Loucy (cell line): ENCODE measurements around the gene NINL.

Experiments used
- H2AFZ ChIP-seq: fragments of 200-600 bp; sonication (generic); 2 replicates; pipeline ENCODE4 v1.6.0; 2016; ENCODE audit warnings: antibody characterized with exemption, mild to moderate bottlenecking, low read length, moderate library complexity
- H3F3A ChIP-seq: fragments of 200-600 bp; 2 replicates; pipeline ENCODE4 v1.6.0; 2016; ENCODE audit warnings: antibody characterized with exemption, low read depth, mild to moderate bottlenecking
- H3K27me3 ChIP-seq: fragments of 200-600 bp; sonication (generic); 2 replicates; pipeline ENCODE4 v1.6.1; 2014; ENCODE audit warnings: low read length, mild to moderate bottlenecking; ENCODE audit not compliant: insufficient read depth, poor library complexity, severe bottlenecking
- H3K36me3 ChIP-seq: fragments of 200-600 bp; sonication (generic); 2 replicates; pipeline ENCODE4 v1.6.1; 2016; ENCODE audit warnings: low read length; ENCODE audit not compliant: insufficient read depth
- H3K4me1 ChIP-seq: fragments of 200-600 bp; sonication (generic); 2 replicates; pipeline ENCODE4 v1.5.1; 2014; ENCODE audit warnings: low read length, mild to moderate bottlenecking; ENCODE audit not compliant: insufficient read depth, poor library complexity, severe bottlenecking
- H3K4me2 ChIP-seq: fragments of 200-600 bp; sonication (generic); 2 replicates; pipeline ENCODE4 v1.6.0; 2014; ENCODE audit warnings: antibody characterized with exemption, low read length, low read depth, mild to moderate bottlenecking; ENCODE audit not compliant: poor library complexity, severe bottlenecking
- H3K4me3 ChIP-seq: fragments of 200-600 bp; sonication (generic); 2 replicates; pipeline ENCODE4 v1.5.1; 2014; ENCODE audit warnings: low read length, mild to moderate bottlenecking, mixed read lengths; ENCODE audit not compliant: poor library complexity, severe bottlenecking
- H3K79me2 ChIP-seq: fragments of 200-600 bp; sonication (generic); 2 replicates; pipeline ENCODE4 v1.6.1; 2014; ENCODE audit warnings: low read length; ENCODE audit not compliant: insufficient read depth
- H3K9ac ChIP-seq: fragments of 200-600 bp; sonication (generic); 2 replicates; pipeline ENCODE4 v1.6.0; 2014; ENCODE audit warnings: mild to moderate bottlenecking, low read depth, low read length, moderate library complexity; ENCODE audit not compliant: poor library complexity, severe bottlenecking
- H3K9me2 ChIP-seq: fragments of 200-600 bp; sonication (generic); replicated peaks from 2 replicates; pipeline ENCODE4 v1.6.1; 2016; ENCODE audit warnings: low read depth, low read length, mixed read lengths
- H3K9me3 ChIP-seq: fragments of 200-600 bp; sonication (generic); 2 replicates; pipeline ENCODE4 v1.6.1; 2014; ENCODE audit warnings: mild to moderate bottlenecking, antibody characterized with exemption, low read length, low read depth; ENCODE audit not compliant: insufficient read depth
- H4K20me1 ChIP-seq: fragments of 200-600 bp; sonication (generic); 2 replicates; pipeline ENCODE4 v1.6.0; 2014; ENCODE audit warnings: antibody characterized with exemption, low read length, mild to moderate bottlenecking; ENCODE audit not compliant: insufficient read depth, poor library complexity, severe bottlenecking
- CTCF ChIP-seq: fragments of 200-600 bp; sonication (generic); conservative IDR thresholded peaks from 2 replicates; pipeline ENCODE4 v1.5.1; 2014; ENCODE audit warnings: mild to moderate bottlenecking, antibody characterized with exemption, low read length
- EZH2phosphoT487 ChIP-seq: fragments of 200-600 bp; IDR thresholded peaks from 2 replicates; pipeline ENCODE4 v1.6.1; 2018; ENCODE audit warnings: antibody characterized with exemption, mild to moderate bottlenecking, moderate library complexity, borderline replicate concordance

NINL gene

DNA sequence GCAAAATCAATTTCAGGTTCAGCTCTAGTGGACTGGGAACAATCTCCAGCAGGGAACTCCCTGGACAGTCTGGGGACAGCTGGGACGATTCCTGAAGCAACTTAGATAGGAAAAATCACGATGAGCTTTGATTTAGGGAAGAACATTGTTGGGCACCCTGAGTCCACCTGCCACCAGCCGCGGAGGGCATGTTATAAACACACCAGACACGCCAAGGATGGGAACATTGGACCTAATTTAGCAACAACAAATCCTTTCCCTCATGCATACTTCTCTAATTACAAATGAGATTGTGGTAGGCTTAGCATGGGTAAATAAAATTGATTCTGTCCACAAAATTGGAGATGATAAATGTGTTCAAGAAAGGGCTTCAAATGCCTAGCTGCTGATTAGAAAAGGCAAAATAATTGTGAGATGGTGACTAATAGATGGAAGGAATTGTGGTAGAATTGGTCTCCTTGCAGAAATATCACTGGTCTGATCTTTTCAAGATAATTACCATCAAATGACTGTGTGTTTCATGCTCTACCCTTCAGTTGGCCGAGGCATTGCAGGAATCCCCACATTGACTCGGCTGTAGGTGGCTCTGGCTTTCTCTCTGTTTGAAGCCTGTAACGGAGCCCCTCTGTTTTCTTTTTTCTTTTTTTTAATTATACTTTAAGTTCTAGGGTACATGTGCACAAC is 44.6 kb upstream of the NINL start:
- no peaks in the 10 kb centered on the region for H4K20me1 ChIP-seq
- H3K4me3 ChIP-seq = no peak overlapping the region
- no peak overlapping the region for H3K9ac ChIP-seq
- H3K79me2 ChIP-seq = peaks cover 17% of the 10 kb centered on the region
- TF ChIP-seq EZH2phosphoT487 (no peak), CTCF (no peak)
- H3K27me3 ChIP-seq = no peaks in the 10 kb centered on the region
- H3K9me3 ChIP-seq = no peaks in the 10 kb centered on the region
- H2AFZ ChIP-seq = no peak overlapping the region
- no peaks in the 10 kb centered on the region for H3F3A ChIP-seq
- H3K9me2 ChIP-seq = no peaks in the 10 kb centered on the region
- H3K4me1 ChIP-seq = peaks cover 5% of the 10 kb centered on the region
- peaks cover 7% of the 10 kb centered on the region; the same call in 1 of the 2 replicates for H3K36me3 ChIP-seq
- no peak overlapping the region for H3K4me2 ChIP-seq

GRCh38 chr20:25626779-25627178 is 41.4 kb upstream of the NINL start:
- Histone ChIP-seq H3K4me1 (peaks cover 12% of the 10 kb centered on the region), H4K20me1 (peaks cover 11% of the 10 kb centered on the region), H3K4me2 (no peak overlapping the region), H3F3A (no peaks in the 10 kb centered on the region), H3K36me3 (no peaks in the 10 kb centered on the region), H3K27me3 (no peaks in the 10 kb centered on the region), H2AFZ (no peak overlapping the region), H3K9me3 (no peaks in the 10 kb centered on the region), H3K4me3 (no peak overlapping the region), H3K79me2 (peaks cover 41% of the 10 kb centered on the region), H3K9ac (no peak overlapping the region), H3K9me2 (no peaks in the 10 kb centered on the region)
- TF ChIP-seq EZH2phosphoT487 = no peak

GRCh38 chr20:25624500-25624939 is 39.2 kb upstream of the NINL start:
- H3K9me2 ChIP-seq = no peaks in the 10 kb centered on the region
- H3K4me1 ChIP-seq = peaks cover 30% of the 10 kb centered on the region

More at GRCh38 chr20:25624500-25624939, 39.2 kb upstream of the NINL start:
- Histone ChIP-seq H3K36me3 (no peaks in the 10 kb centered on the region), H3K27me3 (no peaks in the 10 kb centered on the region), H3K79me2 (peaks cover 63% of the 10 kb centered on the region), H3K4me3 (peak overlapping the region; percentile 87), H3F3A (no peaks in the 10 kb centered on the region), H4K20me1 (peaks cover 23% of the 10 kb centered on the region), H3K9me3 (no peaks in the 10 kb centered on the region), H2AFZ (peak overlapping the region; percentile 93), H3K4me2 (peak overlapping the region; percentile 96), H3K9ac (peak overlapping the region; percentile 98)
- TF ChIP-seq CTCF (no peak), EZH2phosphoT487 (no peak)
